ENCODE measurements around the gene CBLN3.
"Not testable (repeated sequence)": the region's sequence is repeated elsewhere in the genome, so short reads cannot be mapped to it uniquely, and the experiment has no call there.

CBLN3 gene

GRCh38 chr14:24399999-24400718, 29.3 kb downstream of the CBLN3 start:
- FAIRE-seq, result no peak

DNA sequence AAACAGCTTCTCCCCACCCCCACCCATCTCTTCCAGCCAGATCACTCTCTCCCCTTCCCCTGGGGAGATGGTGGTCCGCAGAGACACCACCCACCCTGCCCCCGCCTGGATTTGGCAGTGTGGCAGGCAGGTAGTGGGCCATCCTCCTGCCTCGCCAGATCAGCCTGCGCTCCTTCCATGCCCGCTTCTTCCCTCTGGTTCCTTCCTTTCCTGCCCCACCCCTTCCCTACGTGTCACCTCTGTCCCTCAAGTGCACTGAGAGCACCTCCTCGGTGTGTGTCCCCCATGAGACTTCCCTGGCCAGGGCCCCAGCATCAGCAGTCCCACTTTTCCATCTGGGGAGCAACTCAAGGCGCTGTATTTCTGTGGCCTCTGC, 30.0 kb downstream of the CBLN3 start:
- FAIRE-seq, result no peak

GRCh38 chr14:24398653-24399446, 30.6 kb downstream of the CBLN3 start, which contains the start of gene NYNRIN:
NYNRIN (plus strand) TSS chr14:24399003; CDS start chr14:24399247, 244 bp downstream.
- no peak for FAIRE-seq

- no peak for FAIRE-seq
These were observed 31.2 kb downstream of the CBLN3 start for GRCh38 chr14:24398293-24398652.

DNA sequence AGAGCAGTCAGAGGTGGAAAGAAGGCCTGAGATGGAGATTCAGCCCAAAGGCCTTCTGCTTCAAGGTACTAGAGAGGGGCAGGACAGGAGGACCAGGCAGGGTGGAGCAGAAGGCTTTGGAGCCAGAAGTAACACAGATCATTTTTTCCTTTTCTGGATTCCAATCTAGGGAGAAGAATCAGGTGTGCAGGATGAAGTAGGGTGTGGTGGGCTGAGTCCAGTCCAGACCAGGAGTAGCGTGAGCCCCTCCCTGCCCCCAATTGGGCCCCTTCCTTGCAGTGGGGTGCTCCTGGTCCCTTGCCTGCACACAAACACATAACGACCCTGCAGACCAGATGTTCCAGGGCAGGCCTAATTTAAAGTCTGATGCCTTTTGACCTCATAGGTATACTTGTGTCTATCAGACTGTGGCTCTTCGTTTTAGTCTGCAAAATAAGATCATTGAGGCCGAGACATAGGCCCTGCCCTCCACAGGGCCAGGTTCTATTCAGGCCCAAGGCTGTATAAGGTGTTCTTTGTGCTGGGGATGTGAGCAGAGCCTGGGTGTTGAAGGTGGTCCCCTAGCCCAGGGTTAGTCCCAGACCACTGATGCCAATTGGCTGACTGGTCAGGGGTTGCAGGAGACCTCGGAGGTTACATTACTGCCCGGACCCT, 31.7 kb downstream of the CBLN3 start:
- no peak for FAIRE-seq

GRCh38 chr14:24395609-24396582, 33.6 kb downstream of the CBLN3 start:
- no peak for FAIRE-seq

DNA sequence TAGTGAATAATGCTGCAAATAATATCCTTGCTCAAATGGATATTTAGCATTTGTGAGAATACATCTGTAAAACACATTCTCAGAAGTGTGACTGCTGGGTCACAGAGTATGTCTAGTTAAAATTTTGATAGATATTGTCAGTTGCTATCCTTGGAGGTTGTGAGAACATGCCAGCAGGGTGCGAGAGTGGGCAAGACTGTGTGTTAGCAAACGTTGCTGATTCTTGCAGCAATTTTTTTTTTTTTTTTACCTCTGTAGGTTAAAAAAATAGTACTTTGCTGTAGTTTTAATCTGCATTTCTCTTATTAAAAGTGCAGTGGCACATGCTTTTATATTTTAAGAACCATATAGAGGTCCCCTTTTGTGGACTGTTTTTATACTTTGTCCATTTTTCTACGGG, 35.2 kb downstream of the CBLN3 start:
- no peak for FAIRE-seq

DNA sequence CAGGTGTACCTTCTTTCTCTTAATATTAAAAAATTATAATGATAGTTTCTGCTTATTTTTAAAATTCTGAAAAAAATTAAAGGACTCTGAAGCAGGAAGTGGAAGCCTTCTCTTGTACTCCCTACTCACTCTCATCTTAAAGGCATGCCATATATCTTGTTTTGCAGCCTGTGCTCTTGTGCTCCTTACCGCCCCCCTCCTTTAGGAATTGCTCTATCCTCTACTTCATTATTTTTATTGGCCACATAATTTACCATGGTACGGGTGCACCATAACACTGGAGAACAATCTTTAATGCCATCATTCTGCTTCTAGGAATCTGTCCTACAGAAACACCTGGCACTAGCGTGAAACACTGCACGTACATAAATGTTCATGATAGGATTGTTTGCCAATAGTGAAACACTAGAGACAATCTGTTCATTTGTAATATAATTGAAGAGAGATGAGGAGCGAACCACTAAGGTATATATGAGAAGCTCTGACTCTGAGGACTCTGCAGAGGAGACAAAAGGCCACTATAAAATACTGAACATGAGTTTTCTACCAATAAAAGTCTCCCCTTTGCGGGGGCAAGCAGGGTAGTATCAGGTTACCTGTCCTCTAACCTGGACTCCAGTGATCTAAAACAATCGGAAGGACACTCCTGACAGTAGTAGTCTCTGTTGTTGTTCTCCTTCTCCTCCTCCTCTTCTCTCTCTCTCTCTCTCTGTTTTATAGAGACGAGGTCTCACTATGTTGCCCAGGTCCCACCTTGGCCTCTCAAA, 37.0 kb downstream of the CBLN3 start:
- no peak for FAIRE-seq

- no peak for FAIRE-seq
These were observed 38.6 kb downstream of the CBLN3 start for GRCh38 chr14:24390701-24391468.

GRCh38 chr14:24389226-24389848, 40.1 kb downstream of the CBLN3 start:
- FAIRE-seq, result no peak

- FAIRE-seq, result no peak
These were observed 40.8 kb downstream of the CBLN3 start for GRCh38 chr14:24388474-24389179.

DNA sequence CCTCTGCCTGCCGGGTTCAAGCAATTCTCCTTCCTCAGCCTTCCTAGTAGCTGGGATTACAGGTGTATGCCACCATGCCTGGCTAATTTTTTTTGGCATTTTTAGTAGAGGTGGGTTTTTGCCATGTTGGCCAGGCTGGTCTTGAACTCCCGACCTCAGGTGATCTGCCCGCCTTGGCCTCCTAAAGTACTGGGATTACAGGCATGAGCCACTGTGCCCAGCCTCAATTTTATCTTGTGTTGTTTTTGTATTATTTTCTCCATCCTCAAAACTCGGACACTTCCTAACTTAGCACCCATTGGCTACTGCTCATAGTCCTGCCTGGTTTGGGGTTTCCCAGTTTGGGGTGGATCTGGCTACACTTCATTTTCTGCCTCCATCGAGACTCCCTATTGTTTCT, 41.9 kb downstream of the CBLN3 start:
- not testable (repeated sequence) for FAIRE-seq

- FAIRE-seq, result no peak
These were observed 42.5 kb downstream of the CBLN3 start for GRCh38 chr14:24387009-24387345.

- FAIRE-seq, result no peak
These were observed 43.9 kb downstream of the CBLN3 start for GRCh38 chr14:24385524-24385923.

DNA sequence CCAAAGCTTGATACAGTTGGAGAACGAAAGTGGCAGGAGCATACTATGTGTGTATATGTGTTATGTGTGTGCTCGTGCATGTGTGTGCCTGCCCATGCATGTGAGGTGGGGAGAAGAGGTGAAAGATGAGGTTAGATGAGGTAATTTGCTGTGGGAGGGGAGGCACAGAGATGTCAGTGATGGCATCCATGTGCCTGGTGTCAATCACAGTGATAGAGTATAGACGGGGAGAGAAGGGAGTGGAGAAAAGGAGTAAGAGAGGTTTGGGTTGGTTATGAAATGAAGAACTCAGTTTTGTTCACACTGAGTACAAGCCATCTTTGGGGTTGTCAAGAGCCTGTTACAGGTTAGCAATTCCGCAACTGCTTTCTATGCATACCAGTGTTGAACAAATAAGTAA, 45.3 kb downstream of the CBLN3 start:
- FAIRE-seq, result no peak

DNA sequence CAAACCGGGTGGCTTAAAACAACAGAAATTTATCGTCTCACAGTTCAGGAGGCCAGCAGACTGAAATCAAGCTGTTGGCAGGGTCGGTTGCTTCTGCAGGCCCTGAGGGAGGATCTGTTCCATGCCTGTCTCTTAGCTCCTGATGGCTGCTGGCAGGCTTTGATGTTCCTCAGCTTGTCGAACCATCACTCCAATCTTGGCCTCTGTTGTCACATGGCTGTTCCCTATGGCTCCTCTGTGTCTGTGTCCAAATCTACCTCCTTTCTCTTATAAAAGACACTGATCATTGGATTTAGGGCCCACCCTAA, 47.5 kb downstream of the CBLN3 start:
- no peak for FAIRE-seq

DNA sequence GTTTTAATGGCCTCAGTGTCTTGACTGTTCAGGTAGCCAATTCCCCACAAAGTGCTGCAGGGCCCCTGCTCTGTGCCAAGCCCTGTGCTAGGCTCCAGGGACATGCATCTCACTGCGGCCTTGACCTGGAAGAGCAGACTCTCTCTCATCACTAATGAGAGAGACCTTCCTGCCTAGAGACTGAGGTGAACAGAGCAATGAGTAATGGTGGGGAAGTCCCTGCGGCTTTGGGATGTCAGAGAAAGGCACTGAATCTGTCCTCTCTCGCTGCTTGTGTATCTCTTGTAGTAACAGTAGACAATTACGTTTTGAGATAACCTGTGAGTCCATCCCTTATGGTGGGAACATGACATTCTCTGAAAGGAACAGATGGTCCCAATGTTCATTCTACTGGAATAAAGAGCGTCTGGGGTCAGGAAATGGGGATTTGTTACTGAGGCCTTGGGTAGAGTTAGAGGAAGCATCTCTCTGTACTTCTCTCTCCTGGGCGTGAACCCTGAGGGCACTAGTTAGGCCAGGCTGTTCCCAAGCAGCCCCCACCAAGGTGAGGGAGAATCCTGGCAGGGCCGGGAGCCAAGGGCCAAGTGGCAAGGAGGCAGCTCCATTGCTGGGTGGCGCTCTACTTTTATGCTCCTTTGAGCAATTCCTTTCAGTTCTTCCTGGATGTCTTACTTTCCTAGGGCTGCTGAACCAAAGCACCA, 48.0 kb downstream of the CBLN3 start:
- FAIRE-seq, result no peak

DNA sequence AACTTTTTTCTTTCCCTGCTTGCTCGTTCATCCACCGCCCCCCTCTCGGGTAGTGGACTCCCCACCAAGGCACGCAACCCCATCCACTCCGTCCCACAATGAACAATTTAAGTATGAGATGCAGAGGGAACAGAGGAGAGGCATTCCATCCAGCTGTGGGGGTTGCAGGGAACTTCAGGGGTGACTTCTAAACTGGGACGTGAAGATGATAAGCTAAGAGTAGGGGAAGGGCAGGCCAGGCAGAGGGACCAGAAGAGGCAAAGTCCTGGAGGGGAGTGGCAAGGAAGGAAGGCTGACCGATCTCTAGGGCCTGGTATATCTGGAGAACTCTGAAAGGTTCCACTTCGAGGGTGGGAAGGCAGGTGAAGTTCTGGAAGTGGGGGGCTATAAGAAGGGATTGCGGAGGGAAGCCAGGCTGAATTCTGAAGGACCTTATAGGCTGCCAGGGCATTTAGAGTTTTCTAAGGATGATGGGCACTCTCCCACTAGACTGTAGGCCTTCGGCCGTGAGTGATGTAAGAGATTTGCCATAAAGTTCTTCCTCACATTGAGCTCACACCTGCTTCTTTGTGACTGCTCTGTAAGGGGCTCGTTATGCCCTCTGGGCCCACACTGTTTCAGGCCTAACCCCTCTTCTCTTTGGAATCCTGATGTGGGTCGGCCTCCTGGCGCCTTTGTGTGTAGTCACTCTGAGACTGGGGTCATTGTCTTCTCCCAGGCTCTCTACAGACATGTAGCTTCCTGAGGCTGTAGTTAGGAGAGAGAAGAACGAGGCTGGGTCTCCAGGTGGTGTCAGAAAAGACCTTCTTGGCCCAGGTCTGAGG, 49.3 kb downstream of the CBLN3 start:
- no peak for FAIRE-seq
